ENCODE data around the gene FZD7.

DNA sequence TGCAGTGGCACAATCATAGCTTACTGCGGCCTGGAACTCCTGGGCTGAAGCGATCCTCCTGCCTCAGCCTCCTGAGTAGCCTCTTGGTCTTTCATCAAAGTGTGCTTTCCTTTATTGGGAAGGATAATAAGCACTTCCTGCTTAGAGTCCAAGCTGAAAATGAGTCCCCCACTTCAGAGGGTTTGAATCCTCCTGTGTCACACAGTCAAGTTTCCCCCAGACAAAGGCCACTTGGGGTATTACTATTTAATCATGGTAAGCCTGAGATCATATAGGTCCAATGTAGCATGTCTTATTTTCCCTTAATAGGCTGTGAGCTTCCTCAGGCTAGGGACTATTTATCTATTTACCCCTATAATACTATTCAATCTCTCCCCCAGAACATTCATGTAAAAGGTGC is 28.0 kb downstream of the FZD7 start:
- TF ChIP-seq ZNF384 (IDR thresholded peaks at IDR 0.05; ENCODE audit: borderline replicate concordance, low read depth, low read length): no peak
- TF ChIP-seq, protein P1, sequence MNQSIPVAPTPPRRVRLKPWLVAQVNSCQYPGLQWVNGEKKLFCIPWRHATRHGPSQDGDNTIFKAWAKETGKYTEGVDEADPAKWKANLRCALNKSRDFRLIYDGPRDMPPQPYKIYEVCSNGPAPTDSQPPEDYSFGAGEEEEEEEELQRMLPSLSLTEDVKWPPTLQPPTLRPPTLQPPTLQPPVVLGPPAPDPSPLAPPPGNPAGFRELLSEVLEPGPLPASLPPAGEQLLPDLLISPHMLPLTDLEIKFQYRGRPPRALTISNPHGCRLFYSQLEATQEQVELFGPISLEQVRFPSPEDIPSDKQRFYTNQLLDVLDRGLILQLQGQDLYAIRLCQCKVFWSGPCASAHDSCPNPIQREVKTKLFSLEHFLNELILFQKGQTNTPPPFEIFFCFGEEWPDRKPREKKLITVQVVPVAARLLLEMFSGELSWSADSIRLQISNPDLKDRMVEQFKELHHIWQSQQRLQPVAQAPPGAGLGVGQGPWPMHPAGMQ (IDR thresholded peaks at IDR 0.05; ENCODE audit: borderline replicate concordance): no peak
- TF ChIP-seq, protein P2, sequence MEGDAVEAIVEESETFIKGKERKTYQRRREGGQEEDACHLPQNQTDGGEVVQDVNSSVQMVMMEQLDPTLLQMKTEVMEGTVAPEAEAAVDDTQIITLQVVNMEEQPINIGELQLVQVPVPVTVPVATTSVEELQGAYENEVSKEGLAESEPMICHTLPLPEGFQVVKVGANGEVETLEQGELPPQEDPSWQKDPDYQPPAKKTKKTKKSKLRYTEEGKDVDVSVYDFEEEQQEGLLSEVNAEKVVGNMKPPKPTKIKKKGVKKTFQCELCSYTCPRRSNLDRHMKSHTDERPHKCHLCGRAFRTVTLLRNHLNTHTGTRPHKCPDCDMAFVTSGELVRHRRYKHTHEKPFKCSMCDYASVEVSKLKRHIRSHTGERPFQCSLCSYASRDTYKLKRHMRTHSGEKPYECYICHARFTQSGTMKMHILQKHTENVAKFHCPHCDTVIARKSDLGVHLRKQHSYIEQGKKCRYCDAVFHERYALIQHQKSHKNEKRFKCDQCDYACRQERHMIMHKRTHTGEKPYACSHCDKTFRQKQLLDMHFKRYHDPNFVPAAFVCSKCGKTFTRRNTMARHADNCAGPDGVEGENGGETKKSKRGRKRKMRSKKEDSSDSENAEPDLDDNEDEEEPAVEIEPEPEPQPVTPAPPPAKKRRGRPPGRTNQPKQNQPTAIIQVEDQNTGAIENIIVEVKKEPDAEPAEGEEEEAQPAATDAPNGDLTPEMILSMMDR (IDR thresholded peaks at IDR 0.05 in 2 of 3, conservative IDR thresholded peaks at IDR 0.05 in 1 of 3; ENCODE audit: control insufficient read depth in 2 of 3, extremely low read depth in 1 of 3, insufficient read depth in 1 of 3, low read depth in 3 of 3, low read length in 3 of 3): no peak
- no peak for TF ChIP-seq RFX5 (IDR thresholded peaks at IDR 0.05; ENCODE audit: low read depth, low read length)
- no peak for TF ChIP-seq BHLHE40 (IDR thresholded peaks at IDR 0.05; ENCODE audit: borderline replicate concordance in 1 of 2, low read depth in 2 of 2, low read length in 1 of 2)
- no peak for TF ChIP-seq ZNF24 (IDR thresholded peaks at IDR 0.05)
- no peak for TF ChIP-seq EP300 (IDR thresholded peaks at IDR 0.05; ENCODE audit: borderline replicate concordance in 1 of 2, control insufficient read depth in 1 of 2, low read depth in 2 of 2, low read length in 2 of 2)
- TF ChIP-seq, protein P3, sequence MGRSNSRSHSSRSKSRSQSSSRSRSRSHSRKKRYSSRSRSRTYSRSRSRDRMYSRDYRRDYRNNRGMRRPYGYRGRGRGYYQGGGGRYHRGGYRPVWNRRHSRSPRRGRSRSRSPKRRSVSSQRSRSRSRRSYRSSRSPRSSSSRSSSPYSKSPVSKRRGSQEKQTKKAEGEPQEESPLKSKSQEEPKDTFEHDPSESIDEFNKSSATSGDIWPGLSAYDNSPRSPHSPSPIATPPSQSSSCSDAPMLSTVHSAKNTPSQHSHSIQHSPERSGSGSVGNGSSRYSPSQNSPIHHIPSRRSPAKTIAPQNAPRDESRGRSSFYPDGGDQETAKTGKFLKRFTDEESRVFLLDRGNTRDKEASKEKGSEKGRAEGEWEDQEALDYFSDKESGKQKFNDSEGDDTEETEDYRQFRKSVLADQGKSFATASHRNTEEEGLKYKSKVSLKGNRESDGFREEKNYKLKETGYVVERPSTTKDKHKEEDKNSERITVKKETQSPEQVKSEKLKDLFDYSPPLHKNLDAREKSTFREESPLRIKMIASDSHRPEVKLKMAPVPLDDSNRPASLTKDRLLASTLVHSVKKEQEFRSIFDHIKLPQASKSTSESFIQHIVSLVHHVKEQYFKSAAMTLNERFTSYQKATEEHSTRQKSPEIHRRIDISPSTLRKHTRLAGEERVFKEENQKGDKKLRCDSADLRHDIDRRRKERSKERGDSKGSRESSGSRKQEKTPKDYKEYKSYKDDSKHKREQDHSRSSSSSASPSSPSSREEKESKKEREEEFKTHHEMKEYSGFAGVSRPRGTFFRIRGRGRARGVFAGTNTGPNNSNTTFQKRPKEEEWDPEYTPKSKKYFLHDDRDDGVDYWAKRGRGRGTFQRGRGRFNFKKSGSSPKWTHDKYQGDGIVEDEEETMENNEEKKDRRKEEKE (IDR thresholded peaks at IDR 0.05): no peak
- no peak for TF ChIP-seq NFXL1 (IDR thresholded peaks at IDR 0.05; ENCODE audit: borderline replicate concordance)

Measured in GM12878 (cell line).